Measurements from ENCODE around the gene COL9A3.

DNA sequence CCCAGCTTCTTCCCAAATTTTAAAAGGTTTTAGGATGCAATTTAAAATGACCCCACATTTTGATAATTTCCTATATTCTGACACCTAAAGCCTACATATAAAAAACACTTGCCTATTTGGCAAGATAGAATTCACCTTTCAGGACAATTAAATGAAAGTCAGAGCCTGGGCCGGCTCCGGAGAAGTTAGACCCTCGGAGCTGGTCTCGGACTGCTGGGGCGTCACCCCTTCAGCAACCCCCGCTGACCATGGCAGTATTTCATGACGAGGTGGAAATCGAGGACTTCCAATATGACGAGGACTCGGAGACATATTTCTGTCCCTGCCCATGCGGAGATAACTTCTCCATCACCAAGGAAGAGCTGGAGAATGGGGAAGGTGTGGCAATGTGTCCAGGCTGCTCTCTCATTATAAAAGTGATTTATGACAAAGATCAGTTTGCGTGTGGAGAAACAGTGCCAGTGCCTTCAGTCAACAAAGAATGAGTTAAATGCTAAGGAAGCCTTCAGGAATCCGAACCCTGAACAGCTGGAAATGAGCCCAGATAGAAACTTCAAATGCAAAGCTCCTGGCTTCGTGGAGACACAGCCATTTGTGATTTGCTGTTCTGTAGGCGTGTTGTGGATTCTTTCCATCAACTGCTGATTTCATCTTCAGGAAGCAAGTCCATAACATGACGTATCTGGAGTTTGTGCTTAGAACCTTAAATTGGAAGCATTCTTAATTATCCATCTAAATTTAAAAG lies 28.7 kb downstream of the COL9A3 start:
- no peak for TF ChIP-seq CTCF (IDR thresholded peaks at IDR 0.05)
- no peak for TF ChIP-seq POLR2AphosphoS5 (IDR thresholded peaks at IDR 0.05; ENCODE audit: low read depth, low read length)
- TF ChIP-seq SIN3A (IDR thresholded peaks at IDR 0.05; ENCODE audit: borderline replicate concordance, insufficient read depth, low read depth, low read length) = no peak
